Kidney (tissue), 14 donors: ENCODE results near the gene TXLNB. TPM values are rescaled to one million over a fixed set of nuclear protein-coding genes. Genes with fewer than 3 reads are reported as not detected.

Source experiments
- DNase-seq, 5 donors: peaks; one replicate each; pipeline ENCODE4 v3.0.0-alpha.2; 2013 to 2020
- FAIRE-seq: peaks from 2 replicates; lab custom pipeline; 2012; peaks lifted over from hg19 to GRCh38; lab: Jason Lieb, UNC
- H3K27ac ChIP-seq, 2 donors: one replicate each; pipeline ENCODE4 v1.7.0; 2013; ENCODE audit warnings: low read depth in 2 of 2, low read length in 2 of 2, inconsistent platforms in 1 of 2
- H3K27me3 ChIP-seq: one replicate; pipeline ENCODE4 v1.7.1; 2013; ENCODE audit warnings: low read length, inconsistent platforms; ENCODE audit not compliant: control insufficient read depth, insufficient read depth
- H3K36me3 ChIP-seq, 3 donors: one replicate each; pipeline versions ENCODE4 v1.7.0 to v1.7.1; 2013; ENCODE audit warnings: low read length in 3 of 3, control low read depth in 1 of 3, inconsistent platforms in 1 of 3; ENCODE audit not compliant: insufficient read depth in 3 of 3, control insufficient read depth in 2 of 3
- H3K4me1 ChIP-seq, 3 donors: one replicate each; pipeline versions ENCODE4 v1.7.0 to v1.7.1; 2013; ENCODE audit warnings: low read length in 3 of 3, inconsistent platforms in 1 of 3, low read depth in 1 of 3; ENCODE audit not compliant: control insufficient read depth in 2 of 3, insufficient read depth in 2 of 3
- H3K4me3 ChIP-seq, 3 donors: one replicate each; pipeline versions ENCODE4 v1.7.0 to v1.8.1; 2013; ENCODE audit warnings: low read length in 3 of 3, control low read depth in 1 of 3, inconsistent platforms in 1 of 3
- H3K9ac ChIP-seq, 3 donors: one replicate each; pipeline versions ENCODE4 v1.7.0 to v1.7.1; 2013; ENCODE audit warnings: low read length in 3 of 3, control low read depth in 1 of 3, inconsistent platforms in 1 of 3
- H3K9me3 ChIP-seq, 3 donors: one replicate each; pipeline versions ENCODE4 v1.7.0 to v1.7.1; 2013; ENCODE audit warnings: low read length in 3 of 3, control low read depth in 1 of 3, inconsistent platforms in 1 of 3; ENCODE audit not compliant: control insufficient read depth in 2 of 3, insufficient read depth in 1 of 3
- CTCF ChIP-seq: IDR thresholded peaks from 3 replicates; pipeline ENCODE4 v1.5.1; 2012; ENCODE audit warnings: mild to moderate bottlenecking, moderate library complexity, borderline replicate concordance; ENCODE audit not compliant: insufficient read depth; ENCODE audit errors: extremely low read depth
- intact Hi-C: fragments of 100-400 bp; cut with DNase I; formaldehyde crosslinking; loops from one replicate; pipeline ENCODE4 v1.11.1; 2022
- polyA plus RNA-seq: library from polyadenylated mRNA; stranded (reverse); fragments of 350-450 nt; fragmentation: Illumina TruSeq; extraction: RNeasy Lipid Tissue Mini Kit (QIAGEN cat#74804); gene quantifications from one replicate; pipeline ENCODE4 v1.2.3, GENCODE V29; 2014; ENCODE audit warnings: low read depth, low replicate concordance; ENCODE audit not compliant: insufficient read depth
- total RNA-seq: library from RNA; stranded (reverse); fragmentation: NEBNext Ultra II Directional; extraction: Animal tissue kit (Norgen Biotek cat#: 25700); gene quantifications from one replicate; pipeline ENCODE4 v1.2.1, GENCODE V29; 2021
- donor health status: control.
- donor health status: control.
- donor health status: control.
- donor health status: control.
- donor health status: control.
- donor health status: DM: yes; HTN: yes; CAD: no.
- donor health status: Normal renal cell carcinoma (clear cell type).

The TXLNB gene
- total and polyA plus RNA-seq, 2 donors from 2014 or later: 0.13 to 0.66 TPM

DNA sequence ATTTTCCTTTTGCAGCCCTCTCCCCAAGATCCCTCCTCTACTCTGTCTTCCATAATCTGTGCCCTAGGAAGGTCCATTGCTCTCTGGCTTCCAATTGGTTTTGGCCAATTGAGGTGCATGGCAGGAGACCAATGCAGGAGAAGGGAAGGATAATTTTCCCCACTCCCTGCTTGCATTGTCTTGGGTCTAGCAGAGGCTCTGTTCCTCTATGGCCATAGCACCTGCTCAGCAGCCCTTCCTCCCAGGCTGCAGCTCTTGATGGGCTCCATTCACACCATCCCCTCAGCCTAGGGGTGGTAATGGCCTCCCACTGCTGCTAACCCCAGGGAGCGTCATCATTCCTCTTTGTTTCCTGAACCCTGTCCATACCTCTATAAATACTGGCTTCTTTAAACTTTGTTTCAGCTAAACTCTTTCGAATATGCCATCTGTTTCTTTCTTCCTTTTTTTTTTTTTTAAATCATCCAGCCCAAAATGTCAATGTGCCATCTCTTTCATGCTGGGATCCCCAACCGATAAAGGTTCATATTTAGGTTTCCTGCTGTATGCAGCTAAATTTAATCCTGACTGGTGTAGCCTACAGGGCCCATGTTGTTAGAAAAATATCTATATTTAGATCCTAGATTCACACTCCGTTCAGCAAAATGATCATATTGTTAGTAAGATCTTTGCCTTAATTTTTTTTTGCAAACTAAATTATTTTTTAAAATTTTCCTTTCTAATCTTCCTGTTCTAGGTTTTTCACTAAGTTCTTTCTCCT lies 93.1 kb downstream of the TXLNB start:
- no peak for TF ChIP-seq CTCF
- intact Hi-C loops: no loop called here
- Histone ChIP-seq H3K4me3 (no peak overlapping the region), H3K36me3 (no peaks in the 10 kb centered on the region), H3K27me3 (no peaks in the 10 kb centered on the region), H3K27ac (no peak overlapping the region), H3K9me3 (no peaks in the 10 kb centered on the region), H3K4me1 (no peaks in the 10 kb centered on the region), H3K9ac (no peak overlapping the region)
- no peak for FAIRE-seq
- DNase-seq: no peak

DNA sequence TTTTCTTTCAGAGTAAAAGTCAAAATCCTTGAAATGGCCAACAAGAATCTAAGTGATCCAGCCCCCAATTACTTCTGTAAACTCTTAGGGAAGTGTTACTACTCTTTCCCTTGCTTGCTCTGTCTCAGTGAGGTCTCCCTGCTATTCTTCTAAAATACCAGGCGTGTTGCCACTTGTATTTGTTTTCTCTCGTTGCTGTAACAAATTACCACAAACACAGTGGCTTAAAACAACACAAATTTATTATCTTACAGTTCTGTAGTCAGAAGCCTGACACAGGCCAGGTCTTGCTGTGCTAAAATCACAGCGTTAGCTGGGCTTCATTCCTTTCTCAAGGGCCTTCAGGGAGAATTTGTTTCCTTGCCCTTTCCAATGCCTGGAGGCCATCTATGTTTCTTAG lies 97.1 kb downstream of the TXLNB start:
- Histone ChIP-seq H3K4me1 (no peaks in the 10 kb centered on the region), H3K36me3 (no peaks in the 10 kb centered on the region), H3K27me3 (no peaks in the 10 kb centered on the region), H3K27ac (no peak overlapping the region), H3K9me3 (no peaks in the 10 kb centered on the region), H3K4me3 (no peak overlapping the region), H3K9ac (no peak overlapping the region)
- FAIRE-seq: no peak
- DNase-seq: peak in 1 of 5 donors; percentile 23
- no peak for TF ChIP-seq CTCF
- intact Hi-C loops: no loop called here

Other genes with a start within 250 kb of the TXLNB start
- 22.0 TPM for gene HECA, start 156.9 kb downstream of the TXLNB start, total RNA-seq
- gene HECA, start 156.9 kb downstream of the TXLNB start, polyA plus RNA-seq: 5.2 TPM
- gene CITED2, start 82.7 kb upstream of the TXLNB start, total RNA-seq: 215 TPM
- 72.1 TPM for gene CITED2, start 82.7 kb upstream of the TXLNB start, polyA plus RNA-seq